Sigmoid colon (tissue), 4 donors: ENCODE measurements around the gene NATD1.

Experiments used
- EP300 ChIP-seq, 4 donors: sonication (generic); formaldehyde crosslinking; IDR thresholded peaks; one replicate each; pipeline ENCODE4 v1.6.1; 2017; ENCODE audit warnings: antibody characterized with exemption in 4 of 4
- POLR2A ChIP-seq, 2 donors: fragments of 450-650 bp; IDR thresholded peaks; one replicate each; pipeline ENCODE4 v1.6.1; 2016; ENCODE audit warnings: antibody characterized with exemption in 2 of 2, mild to moderate bottlenecking in 2 of 2, moderate library complexity in 2 of 2
- POLR2AphosphoS5 ChIP-seq, 4 donors: sonication (generic); formaldehyde crosslinking; IDR thresholded peaks; one replicate each; pipeline ENCODE4 v1.6.1; 2017; ENCODE audit warnings: antibody characterized with exemption in 4 of 4
- TF ChIP-seq, protein P1 (sequence below), 4 experiments: fragments of 450-650 bp in 3 of 4; fragments of 200-600 bp in 1 of 4; IDR thresholded peaks; one replicate each; pipeline ENCODE4 v1.5.1; 2016 to 2019; ENCODE audit warnings: antibody characterized with exemption in 4 of 4, mild to moderate bottlenecking in 3 of 4, moderate library complexity in 2 of 4

DNA sequence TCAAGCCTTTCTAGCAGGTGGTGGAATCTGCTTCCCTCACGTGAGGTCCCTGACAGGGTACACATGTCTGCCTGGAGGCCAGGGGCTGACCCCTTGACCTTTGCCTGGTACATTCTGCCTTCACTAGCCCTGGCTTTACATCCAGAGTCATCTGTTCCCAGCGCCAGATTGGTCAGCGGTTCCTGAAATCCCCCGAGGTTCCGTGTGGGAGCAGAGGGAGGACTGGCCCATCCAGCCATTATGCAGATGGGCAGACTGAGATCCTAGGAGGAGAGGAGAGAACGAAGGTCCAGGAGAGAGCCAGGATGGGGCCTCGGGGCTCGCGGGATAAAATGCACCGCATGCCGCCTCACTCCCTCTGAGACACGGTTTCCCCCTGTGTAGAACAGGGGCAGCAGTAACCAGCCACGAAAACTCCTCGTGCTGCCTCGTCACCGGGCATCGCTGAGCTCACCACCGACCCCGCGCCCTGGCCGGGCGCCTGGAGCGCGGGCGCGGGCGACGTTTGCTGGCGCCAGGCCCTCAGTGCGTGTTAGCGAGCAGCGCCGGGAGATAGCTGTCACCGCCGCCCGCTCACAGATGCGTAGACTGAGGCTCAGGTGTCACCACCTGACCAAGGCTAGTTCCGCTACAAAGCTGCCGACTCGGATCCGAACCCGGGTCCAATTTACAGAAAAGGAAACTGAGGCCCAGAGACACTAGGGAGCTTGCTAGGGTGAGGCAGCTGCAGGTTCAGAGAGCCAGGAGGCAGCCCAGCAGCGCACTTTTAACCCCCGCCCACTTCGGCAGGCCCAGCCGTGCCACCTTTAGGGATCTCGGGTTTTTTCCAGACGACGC, 30.5 kb upstream of the NATD1 start:
- TF ChIP-seq, protein P1, sequence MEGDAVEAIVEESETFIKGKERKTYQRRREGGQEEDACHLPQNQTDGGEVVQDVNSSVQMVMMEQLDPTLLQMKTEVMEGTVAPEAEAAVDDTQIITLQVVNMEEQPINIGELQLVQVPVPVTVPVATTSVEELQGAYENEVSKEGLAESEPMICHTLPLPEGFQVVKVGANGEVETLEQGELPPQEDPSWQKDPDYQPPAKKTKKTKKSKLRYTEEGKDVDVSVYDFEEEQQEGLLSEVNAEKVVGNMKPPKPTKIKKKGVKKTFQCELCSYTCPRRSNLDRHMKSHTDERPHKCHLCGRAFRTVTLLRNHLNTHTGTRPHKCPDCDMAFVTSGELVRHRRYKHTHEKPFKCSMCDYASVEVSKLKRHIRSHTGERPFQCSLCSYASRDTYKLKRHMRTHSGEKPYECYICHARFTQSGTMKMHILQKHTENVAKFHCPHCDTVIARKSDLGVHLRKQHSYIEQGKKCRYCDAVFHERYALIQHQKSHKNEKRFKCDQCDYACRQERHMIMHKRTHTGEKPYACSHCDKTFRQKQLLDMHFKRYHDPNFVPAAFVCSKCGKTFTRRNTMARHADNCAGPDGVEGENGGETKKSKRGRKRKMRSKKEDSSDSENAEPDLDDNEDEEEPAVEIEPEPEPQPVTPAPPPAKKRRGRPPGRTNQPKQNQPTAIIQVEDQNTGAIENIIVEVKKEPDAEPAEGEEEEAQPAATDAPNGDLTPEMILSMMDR (IDR thresholded peaks at IDR 0.05), result no peak
- peak in 1 of 4 donors; percentile 70 for TF ChIP-seq EP300 (IDR thresholded peaks at IDR 0.05)
- TF ChIP-seq POLR2A (IDR thresholded peaks at IDR 0.05), result no peak
- peak in 2 of 4 donors; percentile 3 to 62 for TF ChIP-seq POLR2AphosphoS5 (IDR thresholded peaks at IDR 0.05)
